ENCODE measurements around the gene ITGB4. TPM values are rescaled to one million over a fixed set of nuclear protein-coding genes. Genes with fewer than 3 reads are reported as not detected.

The ITGB4 gene
- total RNA-seq, 1 experiment from 2014 or later: 5.3 TPM

DNA sequence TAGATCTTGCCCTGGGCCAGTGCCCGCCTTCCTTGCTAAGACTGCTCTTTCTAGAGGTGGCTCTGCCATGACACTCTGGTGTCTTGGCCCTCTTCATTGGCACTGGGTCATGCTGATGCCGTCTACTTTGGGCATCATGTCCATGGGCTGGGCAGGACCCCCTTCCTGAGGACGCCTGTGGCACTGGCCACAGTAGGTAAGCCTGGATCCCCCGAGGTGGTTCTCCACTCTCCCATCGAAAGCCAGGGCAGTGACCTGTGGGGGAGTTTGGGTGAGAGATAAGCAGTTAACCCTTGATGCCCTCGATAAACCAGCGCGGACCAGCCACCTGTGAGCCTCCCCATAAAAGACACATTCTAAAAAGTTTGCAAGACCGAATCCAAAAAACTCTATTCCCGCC lies 20.0 kb upstream of the ITGB4 start:
- H3K9me3 ChIP-seq (ENCODE audit: control insufficient read depth, low read depth, low read length): no peaks in the 10 kb centered on the region
- no peak overlapping the region for H3K27ac Mint-ChIP-seq

More for the DNA sequence above, 20.0 kb upstream of the ITGB4 start:
- H4K8ac ChIP-seq (replicated peaks; ENCODE audit: insufficient read length, low read depth, low read length): no peak overlapping the region
- Mint-ChIP-seq H3K27me3 (ENCODE audit: low read depth) (no peaks in the 10 kb centered on the region), H3K4me3 (no peak overlapping the region), H3K9me3 (no peaks in the 10 kb centered on the region), H3K4me1 (no peaks in the 10 kb centered on the region), H3K36me3 (ENCODE audit: insufficient read depth in 1 of 3, low read depth in 3 of 3) (peaks cover 24 to 82% (median 62%) of the 10 kb centered on the region in 3 experiments)
- no peak overlapping the region for H2AK5ac ChIP-seq (ENCODE audit: insufficient read length, low read length)
- no peak overlapping the region for H3T11ph ChIP-seq (ENCODE audit: low read length)
- H2BK15ac ChIP-seq (ENCODE audit: low read depth, low read length): no peak overlapping the region
- H4K5ac ChIP-seq (ENCODE audit: insufficient read length, low read depth, low read length): no peak overlapping the region
- no peak overlapping the region for H2BK12ac ChIP-seq (ENCODE audit: insufficient read length, low read depth, low read length)
- WGBS (ENCODE audit: extremely low coverage, insufficient read length, low lambda C conversion rate): no CpG with 5 or more reads among the region's 10 CpGs
- no peaks in the 10 kb centered on the region for H3K79me1 ChIP-seq (ENCODE audit: insufficient read depth, low read depth, low read length, poor library complexity, severe bottlenecking)
- no peak overlapping the region for H3K14ac ChIP-seq (ENCODE audit: insufficient read depth, low read length)
- no peaks in the 10 kb centered on the region for H4K20me1 ChIP-seq (ENCODE audit: control insufficient read depth, insufficient read depth, insufficient read length)
- H3K4ac ChIP-seq (ENCODE audit: low read depth, low read length): no peak overlapping the region
- no peak overlapping the region for H3K56ac ChIP-seq (ENCODE audit: insufficient read length, low read depth, low read length)
- no peak overlapping the region for H3K23ac ChIP-seq (ENCODE audit: insufficient read length, low read depth, low read length)
- no peak for TF ChIP-seq CTCF (conservative IDR thresholded peaks at IDR 0.05)
- H3K23me2 ChIP-seq (ENCODE audit: insufficient read length, low read depth, low read length, poor library complexity, severe bottlenecking): no peaks in the 10 kb centered on the region
- no peak overlapping the region for H2AFZ ChIP-seq (ENCODE audit: low read length)
- H2BK5ac ChIP-seq (ENCODE audit: insufficient read length, low read length): no peak overlapping the region
- no peak overlapping the region for H3K27ac ChIP-seq (ENCODE audit: insufficient read length, low read depth, low read length)
- no peaks in the 10 kb centered on the region for H3K4me1 ChIP-seq (ENCODE audit: insufficient read depth, low read length)
- H4K91ac ChIP-seq (ENCODE audit: insufficient read length, low read depth, low read length): no peak overlapping the region
- H3K4me2 ChIP-seq (ENCODE audit: insufficient read depth, insufficient read length, low read length): no peak overlapping the region
- no peaks in the 10 kb centered on the region for H3K27me3 ChIP-seq (ENCODE audit: insufficient read depth, low read length)
- DNase-seq: no peak
- no peak overlapping the region for H3K9ac ChIP-seq (ENCODE audit: extremely low read depth, insufficient read length, low read length)
- no peaks in the 10 kb centered on the region for H3K79me2 ChIP-seq (ENCODE audit: insufficient read depth, low read length)
- no peak overlapping the region for H3K18ac ChIP-seq (ENCODE audit: insufficient read length, low read depth, low read length)
- no peak overlapping the region for H2BK20ac ChIP-seq (ENCODE audit: low read depth, low read length, poor library complexity, severe bottlenecking)
- H2BK120ac ChIP-seq (ENCODE audit: low read depth, low read length, poor library complexity, severe bottlenecking): no peak overlapping the region
